CD14-positive monocyte (primary cell): ENCODE results near the gene SYMPK. TPM values are rescaled to one million over a fixed set of nuclear protein-coding genes. Genes with fewer than 3 reads are reported as not detected.
A peak's percentile ranks its signal among the peaks of the same experiment; 100 is the strongest.

Source experiments
- DNase-seq, 3 donors: peaks; one replicate each; pipeline ENCODE4 v3.0.0-alpha.2; 2011 to 2022
- H2AFZ ChIP-seq: 2 replicates; pipeline ENCODE4 v1.6.0; 2012; ENCODE audit warnings: mild to moderate bottlenecking, low read depth, low read length, inconsistent platforms; ENCODE audit not compliant: insufficient read depth, poor library complexity, severe bottlenecking
- H3K27ac ChIP-seq, 2 donors: 1 replicate in 1 of 2; 2 replicates in 1 of 2; pipeline ENCODE4 v1.5.1; 2012 to 2013; ENCODE audit warnings: low read length in 2 of 2, control low read depth in 1 of 2, inconsistent platforms in 1 of 2, low read depth in 1 of 2, mild to moderate bottlenecking in 1 of 2
- H3K27me3 ChIP-seq, 2 donors: one replicate each; pipeline versions ENCODE4 v1.6.0 to v1.6.1; 2011 to 2013; ENCODE audit warnings: low read length in 2 of 2; ENCODE audit not compliant: control insufficient read depth in 2 of 2, insufficient read depth in 2 of 2
- H3K36me3 ChIP-seq, 2 donors: replicated peaks in 1 of 2; 1 replicate in 1 of 2; 2 replicates in 1 of 2; pipeline versions ENCODE4 v1.5.1 to v1.6.1; 2012 to 2013; ENCODE audit warnings: low read length in 2 of 2, control low read depth in 1 of 2, inconsistent platforms in 1 of 2, mild to moderate bottlenecking in 1 of 2; ENCODE audit not compliant: insufficient read depth in 2 of 2, control insufficient read depth in 1 of 2
- H3K4me1 ChIP-seq, 2 donors: 1 replicate in 1 of 2; 2 replicates in 1 of 2; pipeline versions ENCODE4 v1.5.1 to v1.6.1; 2012 to 2013; ENCODE audit warnings: low read length in 2 of 2, control low read depth in 1 of 2, inconsistent platforms in 1 of 2, mild to moderate bottlenecking in 1 of 2, moderate library complexity in 1 of 2; ENCODE audit not compliant: insufficient read depth in 2 of 2, control insufficient read depth in 1 of 2
- H3K4me2 ChIP-seq: replicated peaks from 2 replicates; pipeline ENCODE3; 2012; ENCODE audit warnings: low read length, moderate library complexity, mild to moderate bottlenecking; ENCODE audit not compliant: poor library complexity, severe bottlenecking; ENCODE audit errors: extremely low read depth
- H3K4me3 ChIP-seq, 3 experiments: fragments of 200-600 bp in 1 of 3; sonication (generic) in 1 of 3; replicated peaks in 1 of 3; 1 replicate in 2 of 3; 2 replicates in 1 of 3; pipeline ENCODE4 v1.5.1; 2011 to 2013; ENCODE audit warnings: low read length in 3 of 3, mild to moderate bottlenecking in 3 of 3, control low read depth in 2 of 3, low read depth in 2 of 3, inconsistent platforms in 1 of 3, moderate library complexity in 1 of 3
- H3K79me2 ChIP-seq: 2 replicates; pipeline ENCODE4 v1.6.0; 2012; ENCODE audit warnings: mild to moderate bottlenecking, control low read depth, inconsistent platforms, low read length, moderate library complexity; ENCODE audit not compliant: insufficient read depth
- H3K9ac ChIP-seq: 2 replicates; pipeline ENCODE4 v1.6.0; 2017; ENCODE audit warnings: low read length, mild to moderate bottlenecking; ENCODE audit not compliant: insufficient read depth, poor library complexity, severe bottlenecking
- H3K9me3 ChIP-seq, 2 donors: replicated peaks in 1 of 2; 1 replicate in 1 of 2; 2 replicates in 1 of 2; pipeline versions ENCODE4 v1.5.1 to v1.6.1; 2012 to 2013; ENCODE audit warnings: low read length in 2 of 2, control low read depth in 1 of 2; ENCODE audit not compliant: control insufficient read depth in 1 of 2, insufficient read depth in 1 of 2
- H4K20me1 ChIP-seq: 2 replicates; pipeline ENCODE4 v1.6.0; 2012; ENCODE audit warnings: mild to moderate bottlenecking, low read length, control low read depth, moderate library complexity; ENCODE audit not compliant: insufficient read depth
- H3K27ac Mint-ChIP-seq, 7 donors: one replicate each; pipeline ENCODE4 v1.8.0; 2020; ENCODE audit warnings: mild to moderate bottlenecking in 7 of 7, mixed read lengths in 7 of 7, moderate library complexity in 6 of 7, inconsistent platforms in 2 of 7
- H3K27me3 Mint-ChIP-seq, 3 donors: one replicate each; pipeline ENCODE4 v1.8.0; 2021 to 2022; ENCODE audit warnings: low read depth in 3 of 3, mild to moderate bottlenecking in 3 of 3, mixed read lengths in 3 of 3, moderate library complexity in 3 of 3, inconsistent platforms in 1 of 3
- H3K36me3 Mint-ChIP-seq, 2 donors: one replicate each; pipeline ENCODE4 v1.8.0; 2020; ENCODE audit warnings: mixed read lengths in 2 of 2, inconsistent platforms in 1 of 2, mild to moderate bottlenecking in 1 of 2
- H3K4me1 Mint-ChIP-seq: one replicate; pipeline ENCODE4 v1.8.0; 2020; ENCODE audit warnings: mild to moderate bottlenecking, mixed read lengths
- H3K4me3 Mint-ChIP-seq, 2 donors: one replicate each; pipeline ENCODE4 v1.8.0; 2020; ENCODE audit warnings: mild to moderate bottlenecking in 2 of 2, mixed read lengths in 2 of 2, moderate library complexity in 1 of 2
- H3K9me3 Mint-ChIP-seq, 7 donors: one replicate each; pipeline ENCODE4 v1.8.0; 2020 to 2022; ENCODE audit warnings: mixed read lengths in 7 of 7, mild to moderate bottlenecking in 6 of 7, moderate library complexity in 6 of 7, inconsistent platforms in 2 of 7
- WGBS: methylation state at CpG from one replicate; pipeline ENCODE4 v1.1.5; 2013; ENCODE audit warnings: missing lambda C conversion rate; ENCODE audit not compliant: insufficient coverage; 5-methylcytosine and 5-hydroxymethylcytosine counted together
- intact Hi-C, 2 donors: fragments of 100-400 bp; cut with micrococcal nuclease; formaldehyde crosslinking; loops; one replicate each; pipeline versions ENCODE4 v1.15.0 to v1.15.1; 2023
- polyA plus RNA-seq, 3 donors: library from polyadenylated mRNA; depleted of rRNA in 1 of 3; unstranded in 2 of 3; stranded (reverse) in 1 of 3; fragments of 300-500 nt in 2 of 3; fragments of >200 nt in 1 of 3; fragmentation: Illumina TruSeq in 2 of 3; gene quantifications; 1 replicate in 2 of 3; 2 replicates in 1 of 3; pipeline ENCODE4 v1.2.3, GENCODE V29; 2012 to 2021
- TF ChIP-seq, protein P1 (sequence below): fragments of 200-600 bp; IDR thresholded peaks from one replicate; pipeline ENCODE4 v1.8.0; 2022; ENCODE audit warnings: antibody characterized with exemption, mild to moderate bottlenecking

Gene SYMPK
- polyA plus RNA-seq, 3 donors: 5.6 to 96.1 (median 15.7) TPM

DNA sequence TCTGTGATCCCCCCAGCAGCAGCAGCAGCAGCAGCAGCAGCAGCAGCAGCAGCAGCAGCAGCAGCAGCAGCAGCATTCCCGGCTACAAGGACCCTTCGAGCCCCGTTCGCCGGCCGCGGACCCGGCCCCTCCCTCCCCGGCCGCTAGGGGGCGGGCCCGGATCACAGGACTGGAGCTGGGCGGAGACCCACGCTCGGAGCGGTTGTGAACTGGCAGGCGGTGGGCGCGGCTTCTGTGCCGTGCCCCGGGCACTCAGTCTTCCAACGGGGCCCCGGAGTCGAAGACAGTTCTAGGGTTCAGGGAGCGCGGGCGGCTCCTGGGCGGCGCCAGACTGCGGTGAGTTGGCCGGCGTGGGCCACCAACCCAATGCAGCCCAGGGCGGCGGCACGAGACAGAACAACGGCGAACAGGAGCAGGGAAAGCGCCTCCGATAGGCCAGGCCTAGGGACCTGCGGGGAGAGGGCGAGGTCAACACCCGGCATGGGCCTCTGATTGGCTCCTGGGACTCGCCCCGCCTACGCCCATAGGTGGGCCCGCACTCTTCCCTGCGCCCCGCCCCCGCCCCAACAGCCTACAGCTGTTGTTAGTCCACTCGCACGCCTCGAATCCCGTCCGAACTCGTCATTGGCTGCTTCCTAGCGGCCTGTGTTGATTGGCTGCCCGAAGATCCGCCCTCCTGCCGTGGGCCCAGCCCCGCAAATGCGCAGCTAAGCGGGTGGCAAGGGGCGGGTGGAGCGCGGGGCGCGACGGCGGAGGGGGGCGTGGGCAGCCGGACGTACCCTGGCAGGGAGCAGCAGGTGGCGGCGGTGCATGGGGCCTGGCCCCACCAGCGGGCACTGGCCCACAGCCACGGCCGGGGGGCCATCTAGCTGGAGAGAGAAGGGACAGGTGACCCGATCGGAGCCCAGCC, 92.5 kb downstream of the SYMPK start:
- no peak overlapping the region for H3K9ac ChIP-seq
- peaks cover 6 to 20% of the 10 kb centered on the region in 2 donors for H3K9me3 ChIP-seq
- peaks cover 27 to 35% of the 10 kb centered on the region in 2 donors for H3K4me1 ChIP-seq
- peak; percentile 75 to 80 (median 76) for DNase-seq
- H3K36me3 ChIP-seq: no peaks in the 10 kb centered on the region
- peak overlapping the region; percentile 87 for H3K4me2 ChIP-seq
- Mint-ChIP-seq H3K9me3 (peaks cover 0 to 20% (median 14%) of the 10 kb centered on the region in 7 donors), H3K27ac (peak overlapping the region in 1 of 7 donors; percentile 50), H3K27me3 (peaks cover 75 to 99% (median 82%) of the 10 kb centered on the region in 3 donors), H3K4me3 (peak overlapping the region; percentile 58 to 88), H3K4me1 (peaks cover 22% of the 10 kb centered on the region), H3K36me3 (peaks cover 4 to 6% of the 10 kb centered on the region in 2 donors)
- H3K4me3 ChIP-seq: peak overlapping the region in 2 of 3 experiments; percentile 26 to 77
- TF ChIP-seq, protein P1, sequence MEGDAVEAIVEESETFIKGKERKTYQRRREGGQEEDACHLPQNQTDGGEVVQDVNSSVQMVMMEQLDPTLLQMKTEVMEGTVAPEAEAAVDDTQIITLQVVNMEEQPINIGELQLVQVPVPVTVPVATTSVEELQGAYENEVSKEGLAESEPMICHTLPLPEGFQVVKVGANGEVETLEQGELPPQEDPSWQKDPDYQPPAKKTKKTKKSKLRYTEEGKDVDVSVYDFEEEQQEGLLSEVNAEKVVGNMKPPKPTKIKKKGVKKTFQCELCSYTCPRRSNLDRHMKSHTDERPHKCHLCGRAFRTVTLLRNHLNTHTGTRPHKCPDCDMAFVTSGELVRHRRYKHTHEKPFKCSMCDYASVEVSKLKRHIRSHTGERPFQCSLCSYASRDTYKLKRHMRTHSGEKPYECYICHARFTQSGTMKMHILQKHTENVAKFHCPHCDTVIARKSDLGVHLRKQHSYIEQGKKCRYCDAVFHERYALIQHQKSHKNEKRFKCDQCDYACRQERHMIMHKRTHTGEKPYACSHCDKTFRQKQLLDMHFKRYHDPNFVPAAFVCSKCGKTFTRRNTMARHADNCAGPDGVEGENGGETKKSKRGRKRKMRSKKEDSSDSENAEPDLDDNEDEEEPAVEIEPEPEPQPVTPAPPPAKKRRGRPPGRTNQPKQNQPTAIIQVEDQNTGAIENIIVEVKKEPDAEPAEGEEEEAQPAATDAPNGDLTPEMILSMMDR: peak; percentile 99
- WGBS: 1% methylated on average over 78 of the region's 79 CpGs
- H3K27me3 ChIP-seq: peaks cover 58 to 92% of the 10 kb centered on the region in 2 donors
- H3K79me2 ChIP-seq: no peaks in the 10 kb centered on the region
- H3K27ac ChIP-seq: no peak overlapping the region
- H4K20me1 ChIP-seq: peaks cover 48% of the 10 kb centered on the region
- peak overlapping the region; percentile 38 for H2AFZ ChIP-seq
- intact Hi-C loops: loop anchor here (1.0 kb wide), 1 partner anchor 29 kb away; no protein-coding TSS in a partner anchor

DNA sequence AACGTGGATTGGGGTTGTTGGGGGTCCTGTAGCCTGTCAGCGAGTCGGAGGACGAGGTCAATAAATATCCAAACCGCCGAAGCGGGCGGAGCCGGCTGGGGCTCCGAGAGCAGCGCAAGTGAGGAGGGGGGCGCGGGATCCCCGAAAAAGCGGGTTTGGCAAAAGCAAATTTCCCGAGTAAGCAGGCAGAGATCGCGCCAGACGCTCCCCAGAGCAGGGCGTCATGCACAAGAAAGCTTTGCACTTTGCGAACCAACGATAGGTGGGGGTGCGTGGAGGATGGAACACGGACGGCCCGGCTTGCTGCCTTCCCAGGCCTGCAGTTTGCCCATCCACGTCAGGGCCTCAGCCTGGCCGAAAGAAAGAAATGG, 93.1 kb downstream of the SYMPK start:
- intact Hi-C loops: loop anchor here (1.0 kb wide), 1 partner anchor 29 kb away; no protein-coding TSS in a partner anchor
- peaks cover 22% of the 10 kb centered on the region for H3K4me1 Mint-ChIP-seq
- peaks cover 4 to 6% of the 10 kb centered on the region in 2 donors for H3K36me3 Mint-ChIP-seq
- TF ChIP-seq, protein P1: no peak
- Histone ChIP-seq H3K79me2 (no peaks in the 10 kb centered on the region), H2AFZ (peak overlapping the region; percentile 38), H4K20me1 (peaks cover 48% of the 10 kb centered on the region), H3K9ac (no peak overlapping the region), H3K4me3 (peak overlapping the region in 1 of 3 experiments; percentile 77), H3K4me2 (peak overlapping the region; percentile 87), H3K4me1 (peaks cover 27 to 35% of the 10 kb centered on the region in 2 donors), H3K9me3 (peaks cover 6 to 20% of the 10 kb centered on the region in 2 donors), H3K27ac (no peak overlapping the region), H3K27me3 (peaks cover 55 to 92% of the 10 kb centered on the region in 2 donors), H3K36me3 (no peaks in the 10 kb centered on the region)
- H3K27me3 Mint-ChIP-seq: peaks cover 77 to 99% (median 83%) of the 10 kb centered on the region in 3 donors
- peak overlapping the region; percentile 58 to 88 for H3K4me3 Mint-ChIP-seq
- H3K9me3 Mint-ChIP-seq: peaks cover 0 to 20% (median 12%) of the 10 kb centered on the region in 7 donors
- DNase-seq: no peak
- H3K27ac Mint-ChIP-seq: peak overlapping the region in 2 of 7 donors; percentile 41 to 46
- under 1% methylated on average over 28 of the region's 28 CpGs for WGBS
